Adrenal gland (tissue), 12 donors: ENCODE measurements around the gene ELP5. TPM values are rescaled to one million over a fixed set of nuclear protein-coding genes. Genes with fewer than 3 reads are reported as not detected.

Experiments
- DNase-seq, 7 donors: peaks; one replicate each; pipeline ENCODE4 v3.0.0-alpha.2; 2019 to 2020
- H3K27ac ChIP-seq, 5 donors: fragments of 200-600 bp; sonication (generic) in 4 of 5; 1 replicate in 3 of 5; 2 replicates in 2 of 5; pipeline versions ENCODE4 v1.5.1 to v1.8.0; 2016 to 2020; ENCODE audit warnings: mild to moderate bottlenecking in 1 of 5
- H3K27me3 ChIP-seq: fragments of 200-600 bp; 2 replicates; pipeline ENCODE4 v1.8.0; 2021
- H3K36me3 ChIP-seq, 2 donors: fragments of 200-600 bp; replicated peaks in 1 of 2; 1 replicate in 1 of 2; 2 replicates in 1 of 2; pipeline versions ENCODE4 v1.5.1 to v1.8.0; 2018 to 2022
- H3K4me1 ChIP-seq, 2 donors: fragments of 200-600 bp; replicated peaks in 1 of 2; 1 replicate in 1 of 2; 2 replicates in 1 of 2; pipeline versions ENCODE4 v1.5.1 to v1.8.0; 2018 to 2021
- H3K4me3 ChIP-seq, 4 donors: fragments of 200-600 bp; sonication (generic) in 3 of 4; one replicate each; pipeline ENCODE4 v1.5.1; 2016 to 2018
- H3K9me3 ChIP-seq, 3 donors: fragments of 200-600 bp; sonication (generic) in 1 of 3; replicated peaks in 1 of 3; 1 replicate in 2 of 3; 2 replicates in 1 of 3; pipeline versions ENCODE4 v1.5.1 to v1.8.0; 2016 to 2021
- CTCF ChIP-seq, 6 experiments: fragments of 450-650 bp in 4 of 6; fragments of 200-600 bp in 2 of 6; sonication (generic) in 1 of 6; IDR thresholded peaks; 1 replicate in 5 of 6; 2 replicates in 1 of 6; pipeline versions ENCODE4 v1.5.1 to v1.8.0; 2016 to 2021; ENCODE audit warnings: antibody characterized with exemption in 6 of 6, mild to moderate bottlenecking in 2 of 6, moderate library complexity in 1 of 6
- POLR2A ChIP-seq, 2 donors: fragments of 450-650 bp; IDR thresholded peaks; one replicate each; pipeline ENCODE4 v1.6.1; 2017; ENCODE audit warnings: antibody characterized with exemption in 2 of 2, mild to moderate bottlenecking in 2 of 2, moderate library complexity in 1 of 2
- WGBS, 4 donors: extraction: QIAGEN DNeasy Blood & Tissue Kit in 2 of 4; methylation state at CpG; one replicate each; pipeline versions ENCODE4 v1.1.5 to v1.1.7; 2013 to 2017; 5-methylcytosine and 5-hydroxymethylcytosine counted together
- intact Hi-C, 2 donors: fragments of 100-400 bp; cut with DNase I; formaldehyde crosslinking; loops; one replicate each; pipeline versions ENCODE4 v1.14.1 to v1.15.0; 2022 to 2023
- microRNA counts, 2 donors: library from miRNA; unstranded; fragments of <30 nt; microRNA quantifications; one replicate each; lab custom pipeline; 2016
- microRNA-seq, 3 donors: library from miRNA; unstranded; fragments of <30 nt; microRNA quantifications; one replicate each; pipeline ENCODE4, GENCODE V29; 2017 to 2020
- polyA plus RNA-seq, 3 donors: library from polyadenylated mRNA; stranded (reverse); fragments of 200-250 nt in 2 of 3; fragments of 350-450 nt in 1 of 3; fragmentation: Illumina TruSeq in 1 of 3; extraction: RNeasy Lipid Tissue Mini Kit (QIAGEN cat#74804) in 1 of 3; gene quantifications; one replicate each; pipeline ENCODE4 v1.2.3, GENCODE V29; 2013 to 2014
- small RNA-seq, 2 donors: library from RNA; depleted of rRNA; stranded (forward); fragments of <200 nt; gene quantifications; one replicate each; pipeline ENCODE3, GENCODE V24; 2016
- total RNA-seq, 9 donors: library from RNA; depleted of rRNA in 4 of 9; stranded (reverse); fragments of >200 nt in 4 of 9; fragments of 120-200 nt in 1 of 9; fragmentation: NEBNext Ultra II Directional in 1 of 9; extraction: Animal tissue kit (Norgen Biotek cat#: 25700) in 1 of 9; gene quantifications; one replicate each; pipeline versions ENCODE4 v1.1.0 to v1.2.4, GENCODE V29; 2013 to 2023
- donor health status: healthy with polysubstance abuse.
- donor health status: Bipolar disorder and iron deficiency.
- donor health status: DM: yes; HTN: yes; CAD: no.
- donor health status: DM: no; HTN: no; CAD: no.
- donor health status: DM: no; HTN: no; CAD: no.
- donor health status: DM: yes; HTN: yes; CAD: no.

The ELP5 gene
- total and polyA plus RNA-seq, 12 donors = 28.0 to 96.5 (median 61.3) TPM

- peak; percentile 100 for DNase-seq
- peaks cover 0 to 27% of the 10 kb centered on the region in 2 donors for H3K36me3 ChIP-seq
- intact Hi-C loops = no loop called here
- WGBS, 4 donors = 0% methylated on average over 35 to 64 of the region's 64 CpGs
- H3K4me1 ChIP-seq = peaks cover 9 to 30% of the 10 kb centered on the region in 2 donors
- H3K27me3 ChIP-seq = no peaks in the 10 kb centered on the region
- H3K9me3 ChIP-seq = no peaks in the 10 kb centered on the region
- peak; percentile 95 to 97 for TF ChIP-seq POLR2A (IDR thresholded peaks at IDR 0.05)
- TF ChIP-seq CTCF (IDR thresholded peaks at IDR 0.05) = no peak
- peak within 1 kb of the TSS; percentile 97 to 100 (median 99) for H3K27ac ChIP-seq
- H3K4me3 ChIP-seq = peak within 1 kb of the TSS; percentile 78 to 98 (median 86)
Observed at GRCh38 chr17:7306911-7307685, 55.1 kb downstream of the ELP5 start, which contains the start of gene EIF5A. Gene EIF5A, plus strand, starts transcription at chr17:7307628. Its CDS starts 2,008 bp downstream, at chr17:7309636.

GRCh38 chr17:7307686-7308624 is 55.9 kb downstream of the ELP5 start:
- peaks cover 0 to 35% of the 10 kb centered on the region in 2 donors for H3K36me3 ChIP-seq
- peak overlapping the region; percentile 78 to 98 (median 86) for H3K4me3 ChIP-seq
- TF ChIP-seq CTCF (IDR thresholded peaks at IDR 0.05) (peak in 2 of 6 experiments; percentile 16 to 36), POLR2A (IDR thresholded peaks at IDR 0.05) (no peak)
- DNase-seq = peak; percentile 56 to 76 (median 62)
- intact Hi-C loops = no loop called here
- H3K27ac ChIP-seq = peak overlapping the region; percentile 97 to 100 (median 99)
- 0 to 1% (median 0%) methylated on average over 8 to 102 of the region's 104 CpGs for WGBS, 4 donors
- no peaks in the 10 kb centered on the region for H3K9me3 ChIP-seq
- H3K27me3 ChIP-seq = no peaks in the 10 kb centered on the region
- peaks cover 9 to 39% of the 10 kb centered on the region in 2 donors for H3K4me1 ChIP-seq

- 0 to 1% (median 0%) methylated on average over 12 to 14 of the region's 14 CpGs for WGBS, 4 donors
- peaks cover 16 to 47% of the 10 kb centered on the region in 2 donors for H3K4me1 ChIP-seq
- intact Hi-C loops = no loop called here
- peak; percentile 80 to 93 (median 90) for DNase-seq
- no peaks in the 10 kb centered on the region for H3K27me3 ChIP-seq
- peak overlapping the region; percentile 97 to 100 (median 99) for H3K27ac ChIP-seq
- H3K4me3 ChIP-seq = peak overlapping the region in 3 of 4 donors; percentile 83 to 98 (median 88)
- peak; percentile 11 to 77 for TF ChIP-seq POLR2A (IDR thresholded peaks at IDR 0.05)
- no peak for TF ChIP-seq CTCF (IDR thresholded peaks at IDR 0.05)
- H3K9me3 ChIP-seq = no peaks in the 10 kb centered on the region
- H3K36me3 ChIP-seq = peaks cover 0 to 44% of the 10 kb centered on the region in 2 donors
Observed at GRCh38 chr17:7308625-7309433, 56.8 kb downstream of the ELP5 start.

MicroRNAs encoded within 50 kb of the gene (microRNA counts, 767-probe panel; counts per million panel counts)
- 0 counts per million in 2 donors for microRNA hsa-miR-324-3p (lab: Ali Mortazavi, UCI)
- 4,890 to 5,879 counts per million in 2 donors for microRNA hsa-miR-324-5p (lab: Ali Mortazavi, UCI)

Small RNAs within 50 kb of the gene (microRNA-seq; reads per million reads assigned to microRNA genes)
- 1,728 to 3,466 (median 2,288) reads per million in 3 donors for gene MIR324

Small RNAs within 50 kb of the gene (small RNA-seq; reads per million reads assigned to genes)
- 3.2 to 3.7 reads per million in 2 donors for gene MIR324
- gene RF00019 = 0 reads per million in 2 donors

Other genes starting within 250 kb of the ELP5 start
Only the 30 nearest of the 35 such genes appear.
- gene SLC16A13, start 216.2 kb upstream of the ELP5 start, total RNA-seq = 1 to 10 TPM in 8 of 9 donors, under 1 TPM in 1; 0.97 to 3.2 (median 2.3) TPM
- gene SLC16A13, start 216.2 kb upstream of the ELP5 start, polyA plus RNA-seq = 1 to 10 TPM in 2 of 3 donors, under 1 TPM in 1; 0.84 to 3.1 (median 1.3) TPM
- 1 to 10 TPM in 2 of 9 donors, under 1 TPM in 5, not detected in 2; 0.18 to 1.1 (median 0.55) TPM for gene SLC16A11, start 208.1 kb upstream of the ELP5 start, total RNA-seq
- gene SLC16A11, start 208.1 kb upstream of the ELP5 start, polyA plus RNA-seq = 1 to 10 TPM in 2 of 3 donors, not detected in 1; 1.1 to 3.0 TPM
- 10 to 100 TPM in 1 of 9 donors, 1 to 10 TPM in 7, under 1 TPM in 1; 0.83 to 14.1 (median 5.3) TPM for gene CLEC10A, start 172.0 kb upstream of the ELP5 start, total RNA-seq
- 1 to 10 TPM; 3.1 to 6.5 (median 4.2) TPM for gene CLEC10A, start 172.0 kb upstream of the ELP5 start, polyA plus RNA-seq
- 1 to 10 TPM in 1 of 9 donors, under 1 TPM in 4, not detected in 4; 0.14 to 1.1 (median 0.61) TPM for gene ASGR2, start 137.4 kb upstream of the ELP5 start, total RNA-seq
- gene ASGR2, start 137.4 kb upstream of the ELP5 start, polyA plus RNA-seq = 1 to 10 TPM in 2 of 3 donors, under 1 TPM in 1; 0.35 to 1.4 (median 1.2) TPM
- gene ASGR1, start 72.8 kb upstream of the ELP5 start, total RNA-seq = 1 to 10 TPM in 6 of 9 donors, under 1 TPM in 1, not detected in 2; 0.63 to 2.7 (median 1.7) TPM
- 1 to 10 TPM in 2 of 3 donors, under 1 TPM in 1; 0.29 to 6.9 (median 5.0) TPM for gene ASGR1, start 72.8 kb upstream of the ELP5 start, polyA plus RNA-seq
- gene DLG4, start 32.4 kb upstream of the ELP5 start, total RNA-seq = 10 to 100 TPM; 14.1 to 70.2 (median 31.4) TPM
- gene DLG4, start 32.4 kb upstream of the ELP5 start, polyA plus RNA-seq = 100 to 1,000 TPM in 1 of 3 donors, 10 to 100 TPM in 2; 19.1 to 172 (median 29.6) TPM
- 1,000 to 10,000 TPM in 8 of 9 donors, 100 to 1,000 TPM in 1; 961 to 2,378 (median 1,747) TPM for gene ACADVL, start 32.3 kb upstream of the ELP5 start, total RNA-seq
- gene ACADVL, start 32.3 kb upstream of the ELP5 start, polyA plus RNA-seq = 1,000 to 10,000 TPM in 2 of 3 donors, 100 to 1,000 TPM in 1; 972 to 6,098 (median 5,777) TPM
- gene DVL2, start 17.7 kb upstream of the ELP5 start, total RNA-seq = 10 to 100 TPM; 25.2 to 87.2 (median 44.8) TPM
- gene DVL2, start 17.7 kb upstream of the ELP5 start, polyA plus RNA-seq = 10 to 100 TPM; 11.8 to 80.9 (median 19.2) TPM
- 100 to 1,000 TPM in 1 of 9 donors, 10 to 100 TPM in 8; 33.5 to 141 (median 66.8) TPM for gene PHF23, start 12.8 kb upstream of the ELP5 start, total RNA-seq
- gene PHF23, start 12.8 kb upstream of the ELP5 start, polyA plus RNA-seq = 10 to 100 TPM; 28.0 to 80.3 (median 49.6) TPM
- gene GABARAP, start 9.8 kb upstream of the ELP5 start, total RNA-seq = 1,000 to 10,000 TPM in 1 of 9 donors, 100 to 1,000 TPM in 8; 195 to 1,049 (median 833) TPM
- 1,000 to 10,000 TPM in 2 of 3 donors, 100 to 1,000 TPM in 1; 694 to 1,285 (median 1,047) TPM for gene GABARAP, start 9.8 kb upstream of the ELP5 start, polyA plus RNA-seq
- 100 to 1,000 TPM in 5 of 9 donors, 10 to 100 TPM in 4; 30.3 to 144 (median 125) TPM for gene CTDNEP1, start 481 bp upstream of the ELP5 start, total RNA-seq
- 100 to 1,000 TPM in 1 of 3 donors, 10 to 100 TPM in 2; 67.9 to 177 (median 84.4) TPM for gene CTDNEP1, start 481 bp upstream of the ELP5 start, polyA plus RNA-seq
- gene CLDN7, start 10.3 kb downstream of the ELP5 start, total RNA-seq = 10 to 100 TPM in 4 of 9 donors, 1 to 10 TPM in 5; 2.0 to 35.6 (median 7.0) TPM
- 1 to 10 TPM; 1.6 to 9.7 (median 5.3) TPM for gene CLDN7, start 10.3 kb downstream of the ELP5 start, polyA plus RNA-seq
- 10 to 100 TPM in 4 of 9 donors, 1 to 10 TPM in 5; 1.8 to 30.0 (median 7.8) TPM for gene SLC2A4, start 29.5 kb downstream of the ELP5 start, total RNA-seq
- 10 to 100 TPM in 1 of 3 donors, 1 to 10 TPM in 1, under 1 TPM in 1; 0.75 to 12.7 (median 5.6) TPM for gene SLC2A4, start 29.5 kb downstream of the ELP5 start, polyA plus RNA-seq
- gene YBX2, start 42.4 kb downstream of the ELP5 start, total RNA-seq = under 1 TPM in 4 of 9 donors, not detected in 5; 0.06 to 0.28 (median 0.09) TPM
- 1 to 10 TPM in 1 of 3 donors, under 1 TPM in 1, not detected in 1; 0.88 to 1.4 TPM for gene YBX2, start 42.4 kb downstream of the ELP5 start, polyA plus RNA-seq
- gene EIF5A, start 55.4 kb downstream of the ELP5 start, total RNA-seq = 100 to 1,000 TPM; 110 to 666 (median 262) TPM
- 100 to 1,000 TPM; 469 to 594 (median 589) TPM for gene EIF5A, start 55.4 kb downstream of the ELP5 start, polyA plus RNA-seq
- gene GPS2, start 63.1 kb downstream of the ELP5 start, total RNA-seq = 100 to 1,000 TPM in 5 of 9 donors, 10 to 100 TPM in 4; 69.1 to 124 (median 100) TPM
- 100 to 1,000 TPM; 167 to 196 (median 191) TPM for gene GPS2, start 63.1 kb downstream of the ELP5 start, polyA plus RNA-seq
- 10 to 100 TPM; 10.4 to 46.9 (median 25.0) TPM for gene NEURL4, start 77.1 kb downstream of the ELP5 start, total RNA-seq
- gene NEURL4, start 77.1 kb downstream of the ELP5 start, polyA plus RNA-seq = 100 to 1,000 TPM in 1 of 3 donors, 10 to 100 TPM in 1, 1 to 10 TPM in 1; 8.7 to 111 (median 45.5) TPM
- gene ACAP1, start 84.3 kb downstream of the ELP5 start, total RNA-seq = 10 to 100 TPM in 4 of 9 donors, 1 to 10 TPM in 5; 2.9 to 54.7 (median 9.7) TPM
- gene ACAP1, start 84.3 kb downstream of the ELP5 start, polyA plus RNA-seq = 10 to 100 TPM in 2 of 3 donors, 1 to 10 TPM in 1; 2.1 to 54.1 (median 21.9) TPM
- 10 to 100 TPM in 6 of 9 donors, 1 to 10 TPM in 3; 6.8 to 13.8 (median 11.5) TPM for gene KCTD11, start 99.9 kb downstream of the ELP5 start, total RNA-seq
- 1 to 10 TPM; 5.2 to 10.0 (median 7.1) TPM for gene KCTD11, start 99.9 kb downstream of the ELP5 start, polyA plus RNA-seq
- gene TMEM95, start 102.9 kb downstream of the ELP5 start, total RNA-seq = not detected
- gene TMEM95, start 102.9 kb downstream of the ELP5 start, polyA plus RNA-seq = not detected
- 1 to 10 TPM in 7 of 9 donors, under 1 TPM in 2; 0.06 to 8.7 (median 2.1) TPM for gene TNK1, start 128.9 kb downstream of the ELP5 start, total RNA-seq
- gene TNK1, start 128.9 kb downstream of the ELP5 start, polyA plus RNA-seq = 1 to 10 TPM in 2 of 3 donors, under 1 TPM in 1; 0.13 to 3.9 (median 1.6) TPM
- gene PLSCR3, start 142.3 kb downstream of the ELP5 start, total RNA-seq = 10 to 100 TPM in 8 of 9 donors, 1 to 10 TPM in 1; 7.7 to 34.5 (median 27.0) TPM
- gene PLSCR3, start 142.3 kb downstream of the ELP5 start, polyA plus RNA-seq = 10 to 100 TPM; 13.2 to 42.5 (median 32.9) TPM
- 100 to 1,000 TPM in 3 of 9 donors, 10 to 100 TPM in 6; 52.9 to 205 (median 92.4) TPM for gene TMEM256, start 151.9 kb downstream of the ELP5 start, total RNA-seq
- 100 to 1,000 TPM in 2 of 3 donors, 10 to 100 TPM in 1; 48.5 to 334 (median 254) TPM for gene TMEM256, start 151.9 kb downstream of the ELP5 start, polyA plus RNA-seq
- 10 to 100 TPM in 6 of 9 donors, 1 to 10 TPM in 3; 2.8 to 34.8 (median 14.4) TPM for gene NLGN2, start 155.6 kb downstream of the ELP5 start, total RNA-seq
- 10 to 100 TPM in 2 of 3 donors, 1 to 10 TPM in 1; 7.7 to 44.6 (median 28.1) TPM for gene NLGN2, start 155.6 kb downstream of the ELP5 start, polyA plus RNA-seq
- not detected for gene SPEM1, start 168.1 kb downstream of the ELP5 start, total RNA-seq
- gene SPEM1, start 168.1 kb downstream of the ELP5 start, polyA plus RNA-seq = not detected
- gene SPEM2, start 173.4 kb downstream of the ELP5 start, total RNA-seq = not detected
- gene SPEM2, start 173.4 kb downstream of the ELP5 start, polyA plus RNA-seq = not detected
- not detected for gene SPEM3, start 176.6 kb downstream of the ELP5 start, total RNA-seq
- gene SPEM3, start 176.6 kb downstream of the ELP5 start, polyA plus RNA-seq = not detected
- gene TMEM102, start 183.2 kb downstream of the ELP5 start, total RNA-seq = 10 to 100 TPM in 4 of 9 donors, 1 to 10 TPM in 5; 5.7 to 26.6 (median 8.8) TPM
- 1 to 10 TPM; 2.1 to 8.7 (median 6.6) TPM for gene TMEM102, start 183.2 kb downstream of the ELP5 start, polyA plus RNA-seq
- gene FGF11, start 187.3 kb downstream of the ELP5 start, total RNA-seq = 10 to 100 TPM; 12.1 to 76.7 (median 23.4) TPM
- 10 to 100 TPM; 10.2 to 33.2 (median 19.2) TPM for gene FGF11, start 187.3 kb downstream of the ELP5 start, polyA plus RNA-seq
- gene CHRNB1, start 192.8 kb downstream of the ELP5 start, total RNA-seq = 10 to 100 TPM; 18.7 to 56.3 (median 37.9) TPM
- 10 to 100 TPM; 32.2 to 40.8 (median 32.9) TPM for gene CHRNB1, start 192.8 kb downstream of the ELP5 start, polyA plus RNA-seq